ENCODE data around the gene ZBTB21.

ZBTB21 gene

DNA sequence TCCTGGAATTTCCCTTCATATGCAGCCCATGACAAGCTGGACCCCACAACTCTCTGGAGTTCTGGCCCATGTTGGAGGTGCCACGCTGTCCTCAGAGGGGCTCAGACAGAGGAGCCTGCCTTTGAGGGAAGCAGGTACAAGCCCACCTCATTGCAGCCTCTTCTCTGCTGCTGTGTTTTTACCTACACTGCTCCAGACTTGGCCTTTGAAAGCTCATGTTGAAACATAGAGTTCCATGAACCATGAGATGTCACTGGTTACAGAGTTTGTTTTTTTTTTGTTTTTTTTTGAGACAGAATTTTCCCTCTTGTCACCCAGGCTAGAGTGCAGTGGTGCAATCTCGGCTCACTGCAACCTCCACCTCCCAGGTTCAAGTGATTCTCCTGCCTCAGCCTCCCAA, 22.1 kb upstream of the ZBTB21 start:
- no peak for TF ChIP-seq REST (IDR thresholded peaks at IDR 0.05; ENCODE audit: insufficient read depth in 1 of 2, low read depth in 2 of 2, low read length in 2 of 2)
- no peak for TF ChIP-seq POLR2AphosphoS5 (IDR thresholded peaks at IDR 0.05; ENCODE audit: low read depth, low read length)
- TF ChIP-seq TAF1 (IDR thresholded peaks at IDR 0.05; ENCODE audit: borderline replicate concordance, insufficient read depth, low read length), result no peak
- no peak for TF ChIP-seq SIN3A (IDR thresholded peaks at IDR 0.05; ENCODE audit: borderline replicate concordance, insufficient read depth, low read length)
- no peak for TF ChIP-seq FOXP2 (optimal IDR thresholded peaks at IDR 0.05; ENCODE audit: borderline replicate concordance, extremely low read depth, extremely low read length, insufficient read depth)

- TF ChIP-seq SIN3A (IDR thresholded peaks at IDR 0.05; ENCODE audit: borderline replicate concordance, insufficient read depth, low read length) (no peak), POLR2AphosphoS5 (IDR thresholded peaks at IDR 0.05; ENCODE audit: low read depth, low read length) (no peak), TAF1 (IDR thresholded peaks at IDR 0.05; ENCODE audit: borderline replicate concordance, insufficient read depth, low read length) (no peak), REST (IDR thresholded peaks at IDR 0.05; ENCODE audit: insufficient read depth in 1 of 2, low read depth in 2 of 2, low read length in 2 of 2) (no peak), FOXP2 (optimal IDR thresholded peaks at IDR 0.05; ENCODE audit: borderline replicate concordance, extremely low read depth, extremely low read length, insufficient read depth) (no peak)
These were observed 21.7 kb upstream of the ZBTB21 start for GRCh38 chr21:42031816-42032215.

DNA sequence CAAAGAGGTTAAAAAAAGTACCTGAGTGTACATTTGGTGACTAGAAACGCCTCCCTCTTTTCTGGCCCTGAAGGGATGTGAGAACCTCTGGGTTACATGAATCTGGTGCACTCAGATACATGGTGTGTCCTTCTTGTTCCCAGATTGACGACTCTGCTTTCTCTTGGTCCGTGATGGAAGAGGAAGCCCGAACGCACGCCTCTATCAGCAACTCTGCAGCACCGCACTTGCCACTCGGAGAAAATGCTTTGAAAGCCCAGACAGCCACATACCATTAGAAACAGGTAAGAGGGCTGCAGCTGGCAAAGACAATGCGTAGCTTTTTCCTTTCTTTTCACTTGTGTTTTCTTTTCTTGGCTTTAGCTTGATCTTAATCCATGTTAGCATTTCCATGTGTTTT, 21.1 kb upstream of the ZBTB21 start:
- TF ChIP-seq REST (IDR thresholded peaks at IDR 0.05; ENCODE audit: insufficient read depth in 1 of 2, low read depth in 2 of 2, low read length in 2 of 2), result no peak
- TF ChIP-seq FOXP2 (optimal IDR thresholded peaks at IDR 0.05; ENCODE audit: borderline replicate concordance, extremely low read depth, extremely low read length, insufficient read depth), result no peak
- no peak for TF ChIP-seq TAF1 (IDR thresholded peaks at IDR 0.05; ENCODE audit: borderline replicate concordance, insufficient read depth, low read length)
- TF ChIP-seq SIN3A (IDR thresholded peaks at IDR 0.05; ENCODE audit: borderline replicate concordance, insufficient read depth, low read length), result no peak
- no peak for TF ChIP-seq POLR2AphosphoS5 (IDR thresholded peaks at IDR 0.05; ENCODE audit: low read depth, low read length)

GRCh38 chr21:42030311-42030710, 20.2 kb upstream of the ZBTB21 start:
- TF ChIP-seq POLR2AphosphoS5 (IDR thresholded peaks at IDR 0.05; ENCODE audit: low read depth, low read length), result no peak
- TF ChIP-seq REST (IDR thresholded peaks at IDR 0.05; ENCODE audit: insufficient read depth in 1 of 2, low read depth in 2 of 2, low read length in 2 of 2), result no peak
- no peak for TF ChIP-seq TAF1 (IDR thresholded peaks at IDR 0.05; ENCODE audit: borderline replicate concordance, insufficient read depth, low read length)
- no peak for TF ChIP-seq FOXP2 (optimal IDR thresholded peaks at IDR 0.05; ENCODE audit: borderline replicate concordance, extremely low read depth, extremely low read length, insufficient read depth)
- TF ChIP-seq SIN3A (IDR thresholded peaks at IDR 0.05; ENCODE audit: borderline replicate concordance, insufficient read depth, low read length), result no peak

All from PFSK-1 (cell line).